ENCODE measurements around the gene ARF4. TPM values are rescaled to one million over a fixed set of nuclear protein-coding genes. Genes with fewer than 3 reads are reported as not detected.

The ARF4 gene
- total and polyA plus RNA-seq, 10 of the 15 experiments (the other 5 are each of a cell fraction or from before 2014, with no cell fraction given): 66.2 to 283 (median 128) TPM

- ATAC-seq (no peak), FAIRE-seq (no peak), DNase-seq (ENCODE audit: low read depth, low spot score) (no peak)
- H3K27ac ChIP-seq (ENCODE audit: control insufficient read depth, insufficient read depth): no peak overlapping the region
- no peaks in the 10 kb centered on the region for H3K4me1 ChIP-seq (ENCODE audit: control insufficient read depth, insufficient read depth, low read length)
- no peaks in the 10 kb centered on the region; a peak in 2 of 4 replicates for H3K36me3 ChIP-seq (ENCODE audit: control insufficient read depth in 2 of 2, insufficient read depth in 2 of 2, low read length in 1 of 2)
- no peak overlapping the region for H3K4me3 ChIP-seq
- in situ Hi-C loops (cut with MboI) (no loop called here), intact Hi-C loops (cut with micrococcal nuclease; ENCODE audit: unreplicated experiment) (loop anchor here (10.0 kb wide), 1 partner anchor 180 kb away; no protein-coding TSS in a partner anchor)
- no peak overlapping the region for H3K9ac ChIP-seq (ENCODE audit: control insufficient read depth, insufficient read depth, low read length)
- ChIA-PET CTCF (interaction anchor here (1.5 to 1.6 kb wide), 2 partner anchors 14 to 25 kb away, joined by 4 to 5 read pairs; no protein-coding TSS in a partner anchor), RAD21 (ENCODE audit: unreplicated experiment) (no interaction called here), POLR2A (interaction anchor here (0.6 kb wide), 1 partner anchor 118 kb away, joined by 8 read pairs; no protein-coding TSS in a partner anchor), SMC1A (ENCODE audit: uncharacterized antibody, unreplicated experiment) (interaction anchor here (0.8 to 1.5 kb wide), 5 partner anchors 27 to 241 kb away, joined by 3 to 7 read pairs (median 4); no protein-coding TSS in a partner anchor)
- no TSS peak for BruUV-seq (replicated peaks)
- no peaks in the 10 kb centered on the region for H3K27me3 ChIP-seq (replicated peaks in 1 of 2; ENCODE audit: control insufficient read depth in 2 of 2, insufficient read depth in 2 of 2, low read length in 1 of 2)
- H2AFZ ChIP-seq (ENCODE audit: control insufficient read depth, low read depth, low read length): no peak overlapping the region
- H3K4me2 ChIP-seq (ENCODE audit: control insufficient read depth, insufficient read depth): no peak overlapping the region
- WGBS (ENCODE audit: insufficient coverage, insufficient replicate concordance, low lambda C conversion rate, missing lambda C conversion rate): 100% methylated on average over 4 of the region's 4 CpGs
- H4K20me1 ChIP-seq (ENCODE audit: control insufficient read depth, insufficient read depth): no peaks in the 10 kb centered on the region
- H3K79me2 ChIP-seq (ENCODE audit: control insufficient read depth, insufficient read depth, low read length): no peaks in the 10 kb centered on the region
- H3K9me3 ChIP-seq (replicated peaks; ENCODE audit: control insufficient read depth, insufficient read depth, low read length): no peaks in the 10 kb centered on the region
- TF ChIP-seq CBFB (IDR thresholded peaks at IDR 0.05; ENCODE audit: low read depth) (no peak), RFX5 (IDR thresholded peaks at IDR 0.05; ENCODE audit: low read depth, low read length) (no peak), ZNF592 (IDR thresholded peaks at IDR 0.05) (no peak), E2F4 (IDR thresholded peaks at IDR 0.05; ENCODE audit: low read depth, low read length) (no peak), NKRF (conservative IDR thresholded peaks at IDR 0.05) (no peak), BHLHE40 (IDR thresholded peaks at IDR 0.05; ENCODE audit: borderline replicate concordance in 1 of 2, low read depth in 2 of 2, low read length in 1 of 2) (no peak), CBX3 (IDR thresholded peaks at IDR 0.05; ENCODE audit: borderline replicate concordance, low read depth) (no peak), RAD21 (IDR thresholded peaks at IDR 0.05; ENCODE audit: insufficient read depth, low read depth, low read length) (no peak), RB1 (IDR thresholded peaks at IDR 0.05; ENCODE audit: borderline replicate concordance) (no peak), REST (IDR thresholded peaks at IDR 0.05; ENCODE audit: low read depth, low read length) (no peak), POLR2AphosphoS5 (IDR thresholded peaks at IDR 0.05; ENCODE audit: low read length) (no peak)
Measured at GRCh38 chr3:57644740-57645139, 47.6 kb upstream of the ARF4 start.
